HPDE6-E6E7 (cell line): ENCODE data around the gene C1orf74.
"Not testable (repeated sequence)": the region's sequence is repeated elsewhere in the genome, so short reads cannot be mapped to it uniquely, and the experiment has no call there.

ENCODE experiments used
- DNase-seq: peaks from one replicate; pipeline ENCODE4 v3.0.0; 2011; ENCODE audit warnings: missing footprints; ENCODE audit errors: extremely low spot score

The C1orf74 gene

DNA sequence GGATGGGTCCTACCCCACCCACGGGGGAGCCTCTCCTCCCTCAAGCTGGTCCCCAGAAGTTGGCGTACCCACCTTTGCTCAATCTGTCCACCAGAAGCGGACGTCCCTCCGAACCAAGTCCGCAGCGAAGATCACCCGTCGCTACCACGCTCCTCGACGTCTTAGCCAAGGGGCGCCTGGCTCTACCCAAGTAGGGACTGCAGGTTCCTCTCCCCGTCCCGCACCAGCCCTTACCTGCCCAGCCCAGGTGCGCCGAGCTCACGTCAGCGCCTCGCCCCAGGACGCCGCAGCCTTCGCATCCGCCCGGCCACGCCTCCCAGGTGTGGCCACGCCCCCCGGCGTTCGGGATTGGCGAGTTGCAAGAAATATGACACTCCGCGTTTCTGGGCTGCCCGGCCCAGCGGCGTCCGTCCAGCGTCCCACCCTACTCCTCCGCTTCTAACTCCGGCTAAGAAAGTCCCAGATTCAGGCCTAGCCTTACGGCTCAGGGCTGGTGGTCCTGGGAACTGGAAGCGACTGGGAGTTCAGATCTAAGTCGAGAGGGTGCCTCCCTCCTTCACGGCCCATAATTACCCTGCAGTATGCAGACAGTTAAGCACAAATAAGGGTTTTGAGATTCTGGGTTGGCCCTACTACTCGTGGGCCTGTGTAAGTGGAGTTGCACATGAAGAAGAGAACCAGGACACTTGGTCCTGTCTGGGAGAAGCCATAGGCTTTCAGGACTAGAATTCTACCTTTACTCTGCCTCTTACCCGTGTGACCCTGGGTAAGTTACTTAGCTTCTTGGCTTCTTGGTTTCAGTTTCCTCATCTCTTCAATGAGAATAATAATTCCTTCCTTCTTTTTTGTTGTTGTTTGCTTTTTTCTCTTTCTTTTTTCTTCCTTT is 21.8 kb upstream of the C1orf74 start, which contains the start of gene IRF6:
TSS of gene IRF6 (minus strand) at position 268 of the 886 bp plus-strand sequence. CDS start 4,729 bp downstream, outside the sequence.
- peak; percentile 66 for DNase-seq

DNA sequence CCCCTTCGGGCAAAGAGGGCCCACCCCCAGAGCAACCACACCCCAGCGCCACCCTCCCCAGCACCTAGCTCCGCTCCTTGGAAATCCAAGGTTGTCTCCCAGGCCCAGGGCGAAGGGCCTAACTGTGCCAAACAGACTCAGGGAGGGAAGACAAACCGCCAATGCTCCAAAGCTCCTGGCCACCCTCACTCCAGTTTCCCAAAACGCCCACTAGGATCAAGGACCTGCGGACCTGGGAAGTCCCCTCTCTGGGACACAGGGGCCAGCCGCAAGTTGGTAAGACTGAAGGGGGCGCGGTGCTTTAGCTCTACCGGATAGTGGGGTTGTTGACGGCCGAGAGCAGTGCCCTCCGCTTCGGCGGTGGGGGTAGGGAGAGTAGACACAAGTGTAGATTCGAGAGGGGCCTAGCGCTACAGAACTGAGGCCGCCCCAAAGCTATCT is 21.0 kb upstream of the C1orf74 start:
- DNase-seq: no peak

DNA sequence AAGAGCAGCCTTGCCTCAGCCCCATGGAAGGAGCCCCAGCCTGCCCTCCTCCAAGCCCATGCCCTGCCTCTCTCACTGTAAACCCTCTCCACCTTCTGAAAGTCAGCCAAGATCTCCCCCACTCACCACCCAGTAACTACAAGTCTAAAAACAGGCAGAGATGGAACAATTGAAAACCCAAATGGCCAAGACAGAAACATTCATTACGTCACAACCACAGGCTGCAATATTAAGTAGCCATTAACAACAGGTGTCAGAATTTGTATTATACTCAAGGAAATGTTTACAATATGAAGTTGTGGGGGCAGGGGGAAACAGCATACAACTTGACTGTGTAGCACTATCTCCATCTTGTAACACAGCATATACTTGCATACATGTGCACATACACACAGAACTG is 19.2 kb upstream of the C1orf74 start:
- DNase-seq: no peak

DNA sequence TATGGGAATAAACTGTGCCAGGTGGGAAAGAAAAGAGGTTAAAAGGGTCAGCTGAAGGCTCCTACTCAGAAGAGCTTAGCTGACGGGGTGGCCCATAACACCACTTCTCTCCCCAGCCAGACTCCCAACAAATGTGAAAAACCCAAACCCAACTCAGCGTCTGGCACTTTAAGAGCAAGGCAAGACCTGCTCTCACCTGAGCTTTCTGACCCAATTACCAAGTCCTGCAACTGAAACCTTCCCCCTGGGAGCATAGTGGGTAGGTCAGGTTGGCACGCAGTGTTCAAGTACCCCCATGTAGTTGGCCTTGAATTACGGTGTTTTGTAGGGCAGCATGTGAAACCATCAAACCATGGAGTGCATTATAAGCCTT is 18.4 kb upstream of the C1orf74 start:
- no peak for DNase-seq

DNA sequence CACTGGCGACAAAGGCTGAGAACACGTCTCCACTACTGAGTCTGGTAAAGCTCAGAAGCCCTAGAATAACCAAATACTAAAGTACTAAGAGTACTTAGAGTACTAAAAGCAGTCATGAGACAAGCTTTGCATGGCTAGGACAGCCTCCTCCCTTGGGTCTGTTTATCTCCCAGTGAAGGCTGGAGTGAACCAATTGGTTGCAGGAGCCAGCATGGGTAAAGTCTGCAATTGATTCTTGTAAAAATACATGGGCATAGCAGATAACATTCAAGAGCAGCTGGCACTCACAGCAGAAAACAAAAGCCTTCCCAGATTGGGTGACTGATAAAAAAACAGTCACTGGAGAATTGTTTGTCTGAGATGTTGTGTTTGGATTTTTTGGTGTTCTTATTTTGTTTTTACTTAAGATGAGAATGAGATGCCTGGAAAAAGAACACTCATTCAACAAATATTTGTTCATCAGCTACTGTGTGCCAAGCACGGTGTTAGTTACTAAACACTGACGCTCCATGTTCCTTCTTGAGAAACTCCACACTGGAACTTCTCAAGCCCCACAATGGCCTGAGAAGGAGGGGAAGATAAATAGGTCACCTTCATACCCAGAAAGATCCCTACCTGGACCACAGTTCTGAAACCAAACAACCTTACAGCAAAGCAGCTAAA is 17.9 kb upstream of the C1orf74 start:
- DNase-seq: no peak

DNA sequence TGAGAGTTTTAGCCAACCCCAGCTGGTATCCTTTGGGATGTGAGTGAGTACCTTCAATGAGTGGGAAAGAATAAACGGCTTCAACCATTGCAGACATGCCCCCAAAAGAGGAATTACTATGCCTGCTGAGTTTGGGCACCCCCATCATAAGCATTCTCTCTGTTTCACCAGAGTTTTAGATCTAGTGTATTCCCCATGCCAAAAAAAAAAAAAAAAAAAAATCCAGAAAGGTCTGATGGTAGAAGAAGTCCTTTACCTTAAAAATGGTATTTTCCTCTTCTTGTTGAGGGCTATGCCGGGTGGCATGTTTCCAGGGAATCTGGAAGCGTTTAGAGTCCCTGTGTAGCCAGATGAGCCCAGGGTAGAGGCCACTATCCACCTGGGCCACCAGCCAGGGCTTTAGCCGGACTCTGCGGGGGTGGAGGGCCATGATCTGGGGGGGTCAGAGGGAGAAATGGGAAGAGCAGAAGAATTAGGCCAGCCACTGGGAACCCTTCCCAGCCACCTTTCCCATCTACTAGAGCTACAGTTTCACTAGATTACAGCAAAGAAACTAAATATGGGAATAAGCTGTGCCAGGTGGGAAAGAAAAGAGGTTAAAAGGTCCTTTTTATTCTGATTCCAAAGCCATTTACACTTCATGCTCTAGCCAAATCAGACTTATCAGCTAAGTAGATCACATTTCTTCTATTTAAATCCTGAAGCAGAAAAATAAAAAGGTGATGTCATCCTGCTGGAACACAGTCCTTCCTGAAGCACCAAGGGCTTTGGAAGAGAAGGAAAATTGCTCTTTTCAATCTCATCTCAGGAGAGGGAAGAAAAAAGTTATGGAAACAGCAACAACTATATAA is 16.9 kb upstream of the C1orf74 start:
- DNase-seq: no peak

DNA sequence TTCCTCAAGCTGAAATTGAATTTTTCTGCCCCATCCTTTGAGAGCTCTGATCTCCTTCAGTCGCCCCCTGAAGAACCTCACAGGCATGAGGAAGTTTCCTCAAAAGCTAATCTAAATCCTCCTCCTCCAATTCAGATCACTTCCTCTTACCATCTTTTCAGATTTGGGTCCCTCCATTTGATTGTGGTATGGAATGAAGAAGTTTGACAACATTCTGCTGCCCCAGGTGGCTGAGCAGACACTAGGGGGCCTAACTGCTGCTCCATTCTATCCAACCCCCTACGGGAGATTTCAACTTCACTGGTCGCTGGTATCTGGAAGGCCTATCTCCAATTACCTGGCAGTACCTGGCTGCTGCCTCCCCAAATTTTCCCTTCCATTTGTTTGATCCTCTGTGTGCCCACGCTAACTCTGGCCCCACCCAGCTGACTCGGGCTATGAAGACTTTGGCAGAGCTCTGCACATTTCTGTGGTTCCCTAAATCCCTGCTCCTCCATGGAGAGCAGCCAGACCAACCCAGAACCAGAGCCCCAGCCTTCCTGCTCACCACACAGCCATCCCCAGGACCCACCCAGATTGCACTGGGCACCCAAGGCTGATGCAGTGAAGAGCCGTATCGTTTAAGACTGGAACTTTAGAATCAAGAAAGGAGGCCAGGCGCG is 13.8 kb upstream of the C1orf74 start:
- DNase-seq: no peak

DNA sequence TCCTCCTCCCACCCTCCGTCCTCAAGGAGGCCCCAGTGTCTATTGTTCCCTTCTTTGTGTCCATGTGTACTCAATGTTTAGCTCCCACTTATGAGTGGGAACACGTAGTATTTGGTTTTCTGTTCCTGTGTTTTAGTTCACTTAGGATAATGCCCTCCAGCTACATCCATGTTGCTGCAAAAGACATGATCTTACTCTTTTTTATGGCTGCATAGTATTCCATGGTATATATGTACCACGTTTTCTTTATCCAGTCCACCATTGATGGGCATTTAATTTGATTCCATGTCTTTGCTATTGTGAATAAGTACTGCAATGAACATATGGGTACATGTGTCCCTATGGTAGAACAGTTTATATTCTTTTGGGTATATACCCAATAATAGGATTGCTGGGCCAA is 9.4 kb upstream of the C1orf74 start:
- DNase-seq: not testable (repeated sequence)

DNA sequence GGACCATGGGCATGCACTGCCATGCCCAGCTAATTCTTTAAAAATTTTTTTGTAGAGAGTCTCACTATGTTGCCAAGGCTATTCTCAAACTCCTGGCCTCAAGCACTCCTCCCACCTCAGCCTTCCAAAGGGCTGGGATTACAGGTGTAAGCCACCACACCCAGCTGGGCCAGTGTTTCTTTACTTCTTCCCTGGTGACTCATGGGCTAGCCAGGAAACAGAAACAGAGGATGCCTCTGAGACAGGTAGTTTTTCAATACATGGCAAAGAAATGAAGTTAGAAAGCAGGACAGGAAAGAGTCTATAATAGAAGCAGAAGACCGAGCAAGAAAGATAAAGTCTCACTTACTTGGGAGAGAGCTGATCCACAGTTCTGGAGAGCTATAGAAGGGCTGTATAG is 7.6 kb upstream of the C1orf74 start:
- no peak for DNase-seq

DNA sequence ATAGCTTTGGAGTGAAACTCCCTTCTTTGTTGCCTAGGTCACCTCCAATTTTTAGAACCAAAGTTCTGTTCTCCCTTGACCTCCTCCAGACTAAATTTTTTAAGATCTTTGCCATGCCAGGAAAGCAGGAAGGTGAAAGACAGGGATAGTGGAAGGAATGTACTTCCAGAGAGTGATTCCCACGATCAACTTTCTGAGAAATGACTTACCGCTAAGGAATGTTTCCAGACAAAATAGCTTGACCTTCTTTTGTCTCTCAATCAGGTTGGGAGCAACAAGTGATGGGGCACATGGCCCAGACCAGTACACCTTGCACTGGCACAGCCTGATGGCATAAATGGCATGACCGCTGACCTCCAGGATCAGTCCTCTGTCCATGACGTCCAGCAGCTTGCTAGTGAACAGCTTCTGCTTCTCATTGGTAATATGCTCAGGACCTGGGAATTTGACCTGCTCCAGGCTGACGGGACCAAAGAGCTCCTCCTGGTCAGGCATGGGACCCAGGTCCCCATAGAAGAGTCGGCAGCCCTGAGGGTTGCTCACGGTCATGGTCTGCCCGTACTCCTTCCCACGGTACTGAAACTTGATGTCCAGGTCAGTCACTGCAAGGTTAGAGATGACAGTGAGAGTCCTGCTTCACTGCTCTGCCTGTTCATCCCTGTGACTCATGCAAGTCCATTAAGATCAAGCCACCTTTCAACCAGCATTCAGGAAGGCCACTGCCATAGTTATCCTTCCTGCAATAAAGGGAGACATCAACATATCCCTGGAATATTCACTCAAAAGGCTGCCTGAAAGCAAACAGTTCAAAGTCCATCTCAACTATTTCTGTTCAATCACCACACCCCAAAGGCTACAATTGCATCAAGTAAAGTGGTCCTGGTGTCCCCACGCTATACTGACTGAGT is 6.2 kb upstream of the C1orf74 start:
- no peak for DNase-seq

DNA sequence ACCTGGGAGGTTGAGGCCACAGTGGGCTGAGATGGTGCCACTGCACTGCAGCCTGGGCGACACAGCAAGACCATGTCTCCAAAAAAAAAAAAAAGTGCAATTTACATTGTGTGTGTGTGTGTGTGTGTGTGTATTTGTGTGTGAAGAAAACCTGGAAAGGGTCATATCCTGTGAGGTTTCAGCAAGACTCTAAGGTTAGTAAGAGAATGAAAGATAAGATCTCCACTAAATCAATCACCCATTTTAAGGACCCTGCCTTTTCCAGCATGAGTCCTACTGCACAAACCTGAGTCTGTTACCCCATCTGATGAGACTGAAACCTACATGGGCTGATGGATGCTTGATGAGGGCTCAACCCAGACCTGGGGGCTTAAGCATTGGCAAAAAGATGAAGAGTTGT is 4.9 kb upstream of the C1orf74 start:
- no peak for DNase-seq

DNA sequence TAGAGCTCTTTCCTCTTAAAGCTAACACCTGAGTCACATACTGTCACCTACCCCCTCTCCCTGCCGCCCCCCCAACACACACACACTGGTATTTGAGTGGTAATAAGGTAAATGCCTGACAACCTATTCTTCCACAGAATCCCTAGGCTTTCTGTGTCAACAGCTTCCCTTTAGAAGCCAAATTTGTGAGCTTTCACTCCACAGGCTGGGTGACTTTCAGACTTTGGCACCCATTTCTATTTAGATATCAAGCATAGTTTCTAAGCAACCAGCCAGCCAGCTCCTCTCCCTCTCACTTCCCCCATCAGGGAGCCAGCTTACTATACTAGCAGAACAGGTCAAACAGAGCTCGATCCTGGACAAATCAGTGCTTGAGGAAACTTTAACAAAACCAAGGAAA is 3.2 kb upstream of the C1orf74 start:
- no peak for DNase-seq

DNA sequence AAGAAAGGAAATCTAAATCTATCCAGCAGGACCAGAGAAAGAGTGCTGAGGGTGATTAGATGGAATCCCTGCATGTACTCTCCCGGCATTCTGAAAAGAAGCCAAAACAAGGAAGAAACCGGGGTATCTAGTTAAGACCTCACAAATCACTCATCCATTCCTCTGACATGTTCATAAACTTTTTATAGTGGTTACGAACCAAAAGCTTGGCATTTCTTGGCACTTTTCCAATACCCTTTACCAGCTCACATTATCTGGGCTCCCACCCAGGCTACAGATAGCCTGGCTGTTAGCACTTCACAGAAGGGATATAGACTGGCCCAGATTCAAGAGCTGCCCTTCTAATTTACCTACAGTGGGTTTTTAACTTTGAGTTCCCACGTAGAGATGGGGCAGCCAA is 1.8 kb upstream of the C1orf74 start:
- DNase-seq: no peak

DNA sequence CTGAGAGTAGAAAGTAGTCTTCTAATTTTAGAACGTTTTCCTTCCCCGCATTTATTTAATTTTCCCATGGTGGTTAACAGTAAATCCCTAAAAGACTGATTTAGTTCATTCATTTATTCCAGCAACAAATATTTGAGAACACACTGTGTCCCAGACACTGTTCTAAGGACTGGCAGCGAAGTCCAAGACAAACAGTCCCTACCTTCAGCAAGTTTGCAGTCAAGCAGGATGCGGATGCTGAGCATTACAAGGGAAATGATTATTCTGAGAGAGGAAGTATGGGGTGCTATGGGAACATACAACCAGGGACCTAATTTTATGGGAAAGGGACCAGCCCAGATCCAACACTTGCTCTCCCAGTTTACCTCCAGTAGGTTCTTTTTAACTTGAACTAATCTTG is 1.2 kb upstream of the C1orf74 start:
- DNase-seq: no peak

DNA sequence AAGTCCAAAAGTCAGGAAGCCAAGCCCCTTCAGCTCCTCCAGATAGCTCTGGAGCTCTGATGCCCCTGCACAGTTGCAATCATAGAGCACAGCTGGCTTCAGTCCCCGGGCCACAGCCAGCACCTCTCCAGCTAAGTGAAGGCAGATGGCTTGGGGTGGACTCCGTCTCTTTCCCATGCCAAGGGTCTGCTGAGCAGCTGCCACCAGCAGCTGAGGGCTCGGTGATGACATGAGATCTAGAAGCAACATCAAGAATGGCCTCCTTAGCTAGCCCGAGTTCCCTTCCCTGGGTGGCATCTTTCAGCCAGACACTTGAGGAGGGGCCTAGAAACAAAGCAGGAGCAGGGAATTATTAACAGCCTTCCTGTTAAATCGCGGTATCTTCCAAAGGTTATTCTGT is 973 bp downstream of the C1orf74 start:
- DNase-seq: no peak

DNA sequence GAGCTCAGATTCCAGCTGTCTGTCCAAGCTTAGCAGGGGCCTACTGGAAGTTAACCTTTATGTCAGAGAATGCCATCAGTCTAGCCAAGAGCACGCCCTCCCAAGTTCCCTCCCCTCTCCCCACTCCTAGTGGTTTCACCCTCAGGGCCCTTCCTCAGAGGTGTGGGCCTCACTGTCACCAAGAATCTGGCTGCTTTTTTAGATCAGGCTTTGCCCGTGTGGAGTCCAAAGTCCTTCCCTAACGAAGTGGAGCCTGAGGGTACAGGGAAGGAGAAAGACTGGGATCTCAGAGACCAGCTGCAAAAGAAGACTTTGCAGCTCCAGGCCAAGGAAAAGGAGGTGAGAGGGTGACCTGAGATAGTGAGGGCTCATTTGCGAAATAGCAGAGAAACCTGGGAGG is 4.1 kb downstream of the C1orf74 start:
- no peak for DNase-seq

DNA sequence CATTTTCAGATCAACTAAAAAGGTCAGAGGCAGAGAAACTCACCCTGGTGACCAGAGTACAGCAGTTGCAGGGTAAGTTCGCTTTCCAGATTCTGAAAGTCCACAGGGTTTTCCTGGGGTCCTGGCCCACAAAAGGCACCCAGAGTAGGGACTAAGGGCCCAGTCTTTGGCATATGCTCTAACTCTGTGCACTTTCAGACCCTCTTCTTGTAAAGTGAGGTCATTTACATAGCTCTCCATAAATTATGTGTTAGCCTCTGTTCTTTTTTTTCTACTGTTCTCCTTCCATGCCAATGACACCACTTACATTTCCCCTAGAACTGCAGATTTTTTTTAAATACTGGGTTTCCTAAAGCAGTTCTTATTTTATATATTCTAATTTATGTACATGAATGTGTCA is 6.3 kb downstream of the C1orf74 start:
- no peak for DNase-seq

DNA sequence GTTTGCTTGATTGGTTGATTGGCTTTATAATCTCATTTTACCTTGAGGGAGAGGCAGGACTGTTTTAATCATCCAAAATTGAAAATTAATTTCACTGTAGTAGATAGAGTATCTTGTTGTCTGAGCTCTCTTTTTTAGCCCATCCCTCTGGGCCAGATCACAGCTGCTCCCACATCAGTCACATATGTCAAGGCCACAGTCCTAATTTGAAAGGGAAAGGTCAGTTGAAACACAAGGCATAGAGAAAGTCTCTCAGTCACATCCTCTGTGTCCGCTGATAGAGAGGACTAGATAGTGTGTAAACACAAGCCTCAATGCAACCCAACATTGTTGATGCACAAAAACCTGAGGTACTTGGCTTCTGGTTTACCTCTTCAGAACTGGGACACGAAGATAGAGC is 6.8 kb downstream of the C1orf74 start:
- DNase-seq: no peak

DNA sequence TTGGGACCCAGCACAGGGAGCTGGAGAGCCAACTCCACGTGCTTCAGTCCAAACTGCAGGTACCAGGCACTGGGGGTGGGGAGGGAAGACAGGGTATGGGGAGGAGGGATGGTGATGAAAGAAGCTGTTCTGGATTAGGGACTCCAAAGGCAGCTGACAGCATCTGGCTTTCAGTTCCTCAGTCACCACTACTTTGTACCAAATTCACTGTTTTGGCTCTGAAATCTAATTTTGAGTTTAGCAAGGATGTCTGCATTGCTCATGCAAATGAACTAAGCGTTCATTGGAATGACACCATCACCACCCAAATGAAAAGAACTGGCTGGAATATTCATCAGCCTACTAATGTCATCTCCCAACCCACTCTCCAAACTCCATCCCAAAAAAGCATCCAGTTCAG is 8.7 kb downstream of the C1orf74 start:
- no peak for DNase-seq

DNA sequence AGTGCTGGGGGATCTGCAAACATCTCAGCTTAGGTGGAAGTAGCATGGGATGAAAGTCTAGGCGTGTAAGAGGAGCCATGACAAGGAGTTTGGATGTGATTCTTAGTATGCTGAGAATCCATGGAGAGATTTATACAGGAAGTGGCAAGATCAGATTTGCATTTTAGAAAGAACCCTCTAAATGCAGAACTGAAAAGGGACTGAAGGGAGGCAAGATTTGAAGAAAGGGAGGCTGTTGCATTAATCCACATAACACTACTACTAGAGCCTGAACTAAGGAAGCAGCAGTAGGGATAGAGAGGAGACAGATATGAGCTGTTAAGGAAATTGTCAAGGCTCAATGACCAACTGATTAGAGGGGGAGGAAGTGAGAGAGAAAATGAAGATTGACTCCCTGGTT is 9.8 kb downstream of the C1orf74 start:
- no peak for DNase-seq

DNA sequence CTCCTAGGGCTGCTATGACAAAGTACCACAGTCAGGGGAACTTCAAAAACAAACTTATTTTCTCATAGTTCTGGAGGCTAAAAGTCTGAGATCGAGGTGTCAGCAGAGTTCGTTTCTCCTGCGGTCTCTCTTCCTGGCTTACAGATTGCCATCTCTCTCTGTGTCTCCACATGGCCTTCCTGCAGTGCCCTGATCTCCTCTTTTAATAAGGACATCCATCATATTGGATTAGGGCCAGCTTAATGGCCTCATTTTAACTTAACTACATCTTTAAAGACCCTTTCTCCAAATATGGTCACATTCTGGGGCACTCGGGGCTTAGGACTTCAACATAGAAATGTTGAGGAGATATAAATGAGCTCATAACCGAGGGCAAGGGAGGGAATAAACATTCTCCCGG is 12.2 kb downstream of the C1orf74 start:
- DNase-seq: no peak
